HG02884 (cell line): Measurements from ENCODE around the gene OPN3.
A peak's percentile ranks its signal among the peaks of the same experiment; 100 is the strongest.

Source experiments
- ATAC-seq: cut with Tn5 transposase; IDR thresholded peaks from one replicate; pipeline ENCODE4 v1.9.1; 2021; ENCODE audit warnings: mild to moderate bottlenecking, moderate library complexity; ENCODE audit not compliant: unreplicated experiment

Gene OPN3

DNA sequence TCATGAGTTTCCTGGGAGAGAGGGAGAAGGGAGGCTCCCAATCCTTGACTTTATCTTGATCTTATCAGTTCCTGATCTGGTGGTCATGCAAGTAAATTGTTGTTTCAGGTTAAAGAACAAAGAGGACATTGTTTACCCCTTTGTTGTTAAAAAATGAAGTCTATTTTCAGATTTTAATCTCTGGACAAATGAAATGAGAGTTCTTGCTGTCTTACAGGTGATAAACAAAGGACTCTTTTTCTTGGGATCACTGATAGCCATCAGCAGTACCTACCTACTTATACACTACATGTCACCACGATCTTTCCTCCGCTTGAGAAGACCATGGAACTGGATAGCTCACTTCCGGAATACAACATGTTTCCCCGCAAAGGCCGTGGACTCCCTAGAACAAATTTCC, 48.4 kb downstream of the OPN3 start:
- ATAC-seq, result no peak

- no peak for ATAC-seq
Observed at GRCh38 chr1:241591317-241591716, 48.9 kb downstream of the OPN3 start.

DNA sequence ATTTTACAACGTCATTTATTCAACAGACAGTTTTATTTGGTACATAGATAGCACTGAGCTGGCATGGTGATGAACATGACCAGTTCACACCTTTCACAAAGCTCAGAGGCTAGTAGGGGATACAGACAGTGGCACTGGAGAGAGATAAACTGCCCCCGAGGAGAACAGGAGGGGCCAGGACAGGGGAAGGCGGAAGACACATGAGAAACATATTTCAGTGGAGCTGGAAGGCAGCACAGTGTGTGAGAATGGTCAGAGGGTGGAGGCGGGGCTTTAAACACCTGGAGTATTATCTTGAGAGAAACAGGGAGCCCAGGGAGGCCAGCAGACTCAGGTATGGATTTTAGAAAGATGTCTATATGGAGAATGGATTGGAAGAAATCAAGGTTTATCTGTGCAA, 49.5 kb downstream of the OPN3 start:
- no peak for ATAC-seq

DNA sequence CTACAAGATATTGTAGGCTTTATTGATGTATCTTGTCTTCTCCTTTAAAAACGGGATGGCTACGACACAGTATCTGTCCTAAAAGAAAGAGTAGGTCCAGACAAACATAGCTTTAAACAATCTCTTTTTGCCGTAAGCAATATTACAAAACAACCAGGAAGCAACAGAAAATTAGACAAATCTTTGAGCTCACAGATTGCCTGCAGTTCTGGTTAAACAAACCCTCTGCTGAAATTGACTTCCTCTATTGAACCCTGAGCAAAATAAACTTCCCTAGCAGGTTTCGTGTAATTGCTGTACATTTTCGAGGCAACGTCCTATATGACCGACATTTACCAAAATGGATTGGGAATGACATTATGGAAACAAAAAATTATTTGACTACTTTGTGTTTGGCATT, 50.6 kb downstream of the OPN3 start:
- no peak for ATAC-seq

DNA sequence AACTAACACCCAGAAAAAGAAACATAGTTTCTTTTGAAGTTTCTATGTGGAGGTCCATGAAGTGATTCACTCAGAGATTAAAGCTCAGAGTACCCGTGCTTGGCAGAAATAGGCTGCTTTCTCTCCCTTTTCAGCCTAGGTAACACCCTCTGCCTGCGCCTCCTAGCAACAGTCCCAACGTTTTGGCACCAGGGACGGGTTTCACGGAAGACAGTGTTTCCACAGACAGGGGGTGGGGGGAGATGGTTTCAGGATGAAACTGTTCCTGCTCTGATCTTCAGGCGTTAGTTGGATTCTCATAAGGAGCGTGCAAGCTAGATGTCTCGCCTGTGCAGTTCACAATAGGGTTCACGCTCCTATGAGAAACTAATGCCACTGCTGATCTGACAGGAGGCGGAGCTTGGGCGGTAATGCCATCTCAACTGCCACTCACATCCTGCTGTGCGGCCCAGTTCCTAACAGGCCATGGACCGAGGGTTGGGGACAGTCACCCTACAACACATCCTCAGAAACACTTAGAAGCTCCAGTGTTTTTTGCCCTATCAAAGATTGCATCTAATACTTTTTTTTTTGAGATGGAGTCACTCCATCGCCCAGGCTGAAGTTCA, 53.2 kb downstream of the OPN3 start:
- no peak for ATAC-seq

GRCh38 chr1:241582921-241583321, 57.2 kb downstream of the OPN3 start:
- no peak for ATAC-seq

DNA sequence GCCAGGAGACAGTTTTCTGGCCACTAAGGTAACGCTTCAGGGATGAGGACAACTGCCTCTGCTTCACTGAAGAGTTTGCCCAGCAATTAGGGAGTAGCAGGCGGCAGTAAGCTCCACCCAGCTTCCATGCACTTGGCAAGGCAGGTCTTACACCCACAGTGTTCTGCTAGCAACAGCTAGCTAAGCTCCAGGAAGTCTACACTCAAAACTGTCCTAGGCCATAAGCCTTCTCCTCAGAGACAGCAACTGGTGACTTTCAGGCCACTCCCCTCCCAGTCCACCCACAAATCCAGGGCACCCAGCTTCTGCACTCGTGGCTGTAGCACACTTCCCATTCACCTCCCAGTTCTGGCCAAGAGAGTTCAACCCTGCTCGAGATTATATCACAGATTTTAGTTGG, 60.7 kb downstream of the OPN3 start:
- peak; percentile 76 for ATAC-seq

GRCh38 chr1:241574154-241574553, 66.0 kb downstream of the OPN3 start:
- no peak for ATAC-seq

- ATAC-seq, result no peak
Observed at GRCh38 chr1:241569848-241570247, 70.3 kb downstream of the OPN3 start.

DNA sequence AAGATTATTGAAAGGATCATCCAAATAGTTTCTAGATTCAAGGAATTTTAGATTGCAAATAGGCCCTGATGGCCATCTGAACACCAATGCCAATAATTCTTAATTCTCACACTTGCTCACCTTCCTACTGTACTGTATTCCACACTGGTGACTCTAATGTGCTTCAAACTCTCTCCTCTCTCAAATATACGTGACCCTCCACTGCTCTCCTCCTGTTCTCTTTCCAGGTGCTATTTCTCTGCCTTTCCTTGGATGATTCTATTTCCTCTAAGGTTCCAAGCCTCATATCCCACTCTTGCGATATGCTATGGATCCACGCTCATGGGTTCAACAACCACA, 79.4 kb downstream of the OPN3 start:
- no peak for ATAC-seq

GRCh38 chr1:241560146-241560848, 79.9 kb downstream of the OPN3 start:
- ATAC-seq, result no peak

GRCh38 chr1:241557551-241558193, 82.5 kb downstream of the OPN3 start:
- no peak for ATAC-seq

DNA sequence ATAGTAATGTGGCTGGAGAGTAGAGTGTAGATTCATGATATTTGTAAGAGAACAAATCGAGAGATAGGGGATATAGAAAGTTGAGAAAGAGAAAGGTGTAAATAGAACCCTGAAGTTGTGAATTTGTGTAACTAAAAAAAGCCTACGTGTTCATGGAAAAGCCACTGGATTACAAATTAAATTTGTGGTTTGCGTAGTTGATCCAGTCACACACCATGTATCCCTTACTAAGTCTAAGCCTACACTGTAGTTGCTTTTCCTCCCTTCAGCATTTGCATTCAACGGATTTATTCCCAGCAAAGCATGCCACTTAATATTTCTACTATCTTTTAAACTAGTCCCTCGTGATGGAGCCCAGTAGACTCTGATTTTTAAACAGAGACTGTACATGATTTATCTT, 83.1 kb downstream of the OPN3 start:
- no peak for ATAC-seq

DNA sequence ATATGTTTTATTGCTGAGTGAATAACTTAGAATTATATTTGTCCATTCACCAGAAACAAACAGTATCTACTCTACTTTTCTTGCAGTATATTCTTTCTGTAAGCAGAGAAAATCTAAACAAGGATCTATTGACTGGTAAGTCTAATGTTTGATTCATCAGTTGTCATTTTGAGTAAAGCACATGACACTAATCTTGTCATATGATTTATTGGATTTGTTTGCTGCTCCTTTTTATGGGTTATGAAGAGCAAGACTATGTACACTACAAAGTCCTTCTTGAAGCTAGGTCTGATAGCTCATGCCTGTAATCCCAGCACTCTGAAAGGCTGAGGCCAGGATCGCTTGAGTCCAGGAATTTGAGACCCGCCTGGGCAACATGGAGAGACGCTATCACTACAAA, 84.6 kb downstream of the OPN3 start:
- ATAC-seq, result no peak

GRCh38 chr1:241553886-241554592, 86.1 kb downstream of the OPN3 start:
- ATAC-seq, result no peak

DNA sequence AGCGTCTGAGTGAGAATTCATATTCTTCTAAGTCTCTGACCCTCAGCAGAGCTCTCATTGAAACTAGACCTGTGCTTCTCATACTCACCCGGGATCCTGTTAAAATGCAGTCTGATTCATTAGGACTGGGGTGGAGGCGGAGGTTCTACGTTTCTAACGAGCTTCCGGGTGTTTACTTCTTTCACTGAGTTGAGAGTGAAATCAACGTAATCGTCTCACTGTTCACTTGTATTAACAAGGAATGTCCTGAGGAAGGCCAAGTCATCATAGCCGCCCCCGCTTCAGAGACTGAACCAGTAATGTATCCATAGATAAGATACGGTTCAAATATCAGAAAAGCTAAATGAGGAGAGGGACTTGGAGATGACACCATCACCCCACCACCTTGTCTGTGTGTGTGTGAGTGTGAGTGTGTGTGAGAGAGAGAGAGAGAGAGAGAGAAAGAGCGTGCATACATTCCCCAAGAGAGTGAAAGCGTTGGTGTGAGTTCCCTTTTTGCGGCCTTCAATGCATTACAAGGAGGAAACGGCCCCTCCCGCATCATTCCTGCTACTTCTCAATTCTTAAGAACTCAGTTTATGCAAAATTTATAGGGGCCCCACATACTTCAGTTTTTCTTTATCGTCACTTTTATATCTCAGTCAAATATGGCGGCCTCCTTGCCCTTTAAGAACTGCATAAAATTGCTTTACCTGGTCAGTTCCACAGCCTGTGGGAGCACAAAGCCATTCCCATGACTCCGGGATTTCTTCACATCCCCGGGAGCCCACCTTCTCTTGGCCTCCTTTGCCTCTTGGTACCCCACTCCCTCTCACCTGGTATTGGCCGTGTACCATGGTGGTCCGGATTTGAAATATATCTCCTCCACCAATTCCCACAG, 88.2 kb downstream of the OPN3 start:
- peak; percentile 80 for ATAC-seq

- no peak for ATAC-seq
Observed at GRCh38 chr1:241550318-241550717, 89.9 kb downstream of the OPN3 start.

DNA sequence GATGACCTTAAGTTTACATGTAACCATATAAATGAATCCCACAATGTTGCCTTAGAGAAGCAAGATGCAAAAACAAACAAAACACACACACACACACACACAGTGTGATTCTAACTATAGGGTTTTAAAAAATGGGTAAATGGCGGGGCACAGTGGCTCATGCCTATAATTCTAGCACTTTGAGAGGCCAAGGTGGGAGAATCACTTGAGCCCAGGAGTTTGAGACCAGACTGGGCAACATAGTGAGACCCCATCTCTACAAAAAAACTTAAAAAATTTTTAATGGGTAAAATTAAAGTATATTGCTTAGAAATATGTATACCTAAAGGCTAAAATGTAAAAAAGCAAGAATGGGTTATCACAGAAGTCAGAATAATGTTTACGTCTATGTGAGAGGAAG, 92.2 kb downstream of the OPN3 start:
- no peak for ATAC-seq
